ENCODE measurements around the gene PRDM16. TPM values are rescaled to one million over a fixed set of nuclear protein-coding genes. Genes with fewer than 3 reads are reported as not detected.
A peak's percentile ranks its signal among the peaks of the same experiment; 100 is the strongest.

PRDM16 gene
- total and polyA plus RNA-seq, 2 of the 13 experiments (the other 11 are each of a cell fraction or from before 2014, with no cell fraction given): 0.15 to 0.81 TPM

GRCh38 chr1:3292868-3293562, 224.0 kb downstream of the PRDM16 start (continued):
- TF ChIP-seq THAP8 (CRISPR knock-in tag; IDR thresholded peaks at IDR 0.05; ENCODE audit: borderline replicate concordance) (no peak), SPEN (CRISPR knock-in tag; IDR thresholded peaks at IDR 0.05; ENCODE audit: low read depth) (no peak), ZNF597 (CRISPR knock-in tag; IDR thresholded peaks at IDR 0.05) (no peak), ZNF644 (CRISPR knock-in tag; IDR thresholded peaks at IDR 0.05; ENCODE audit: low read depth) (no peak), ZNF274 (CRISPR knock-in tag; IDR thresholded peaks at IDR 0.05) (no peak), ZNF180 (CRISPR knock-in tag; IDR thresholded peaks at IDR 0.05; ENCODE audit: borderline replicate concordance, low read depth) (no peak), ZBTB14 (CRISPR knock-in tag; IDR thresholded peaks at IDR 0.05) (no peak), ZNF451 (CRISPR knock-in tag; IDR thresholded peaks at IDR 0.05) (no peak), ZNF354B (CRISPR knock-in tag; IDR thresholded peaks at IDR 0.05) (no peak), NFATC3 (CRISPR knock-in tag; IDR thresholded peaks at IDR 0.05) (no peak), TCF12 (IDR thresholded peaks at IDR 0.05) (no peak), TCF12 (CRISPR knock-in tag; IDR thresholded peaks at IDR 0.05) (no peak), ZNF619 (CRISPR knock-in tag; IDR thresholded peaks at IDR 0.05) (0 out of 2 replicates have a peak, but pooled peaks have one; percentile 22), ZNF780A (CRISPR knock-in tag; IDR thresholded peaks at IDR 0.05) (no peak), HDAC2 (CRISPR knock-in tag; IDR thresholded peaks at IDR 0.05) (peak; percentile 65), ZSCAN22 (CRISPR knock-in tag; IDR thresholded peaks at IDR 0.05) (no peak), GATAD2A (CRISPR knock-in tag; IDR thresholded peaks at IDR 0.05) (peak; percentile 52; the same call in 1 of the 2 replicates), AKAP8 (CRISPR knock-in tag; IDR thresholded peaks at IDR 0.05) (no peak), ZNF720 (CRISPR knock-in tag; IDR thresholded peaks at IDR 0.05) (no peak), ZNF800 (CRISPR knock-in tag; IDR thresholded peaks at IDR 0.05) (no peak), SATB2 (CRISPR knock-in tag; IDR thresholded peaks at IDR 0.05) (0 out of 2 replicates have a peak, but pooled peaks have one; percentile 28), ZNF652 (CRISPR knock-in tag; IDR thresholded peaks at IDR 0.05; ENCODE audit: borderline replicate concordance, low read depth) (peak; percentile 23; the same call in 1 of the 2 replicates), JUN (CRISPR knock-in tag; IDR thresholded peaks at IDR 0.05) (peak; percentile 95), TBX3 (IDR thresholded peaks at IDR 0.05; ENCODE audit: borderline replicate concordance) (peak; percentile 38; the same call in 1 of the 2 replicates), NR0B2 (CRISPR knock-in tag; IDR thresholded peaks at IDR 0.05) (no peak), ZNF761 (CRISPR knock-in tag; conservative IDR thresholded peaks at IDR 0.05) (no peak), MLLT10 (CRISPR knock-in tag; IDR thresholded peaks at IDR 0.05) (no peak)
